Caco-2 (cell line): ENCODE results near the gene GRIN1. TPM values are rescaled to one million over a fixed set of nuclear protein-coding genes. Genes with fewer than 3 reads are reported as not detected.

Source experiments
- BruUV-seq: library from RNA; stranded (reverse); fragments of 400-500 nt; replicated peaks from 2 replicates; lab custom pipeline; 2021; lab: Mats Ljungman, UMichigan
- CTCF ChIA-PET: fragments of 300-600 bp; sonication (Branson Sonifier 250); formaldehyde crosslinking; loops from one replicate; lab custom pipeline; 2022; ENCODE audit warnings: antibody characterized with exemption; lab: Charles Lee
- POLR2A ChIA-PET: fragments of 300-600 bp; sonication (Branson Sonifier 250); formaldehyde crosslinking; loops from one replicate; lab custom pipeline; 2022; ENCODE audit warnings: antibody characterized with exemption; lab: Charles Lee
- DNase-seq, 2 experiments: peaks; one replicate each; pipeline versions ENCODE4 v3.0.0 to v3.0.0-alpha.2; 2020 to 2022
- H3K27me3 ChIP-seq: replicated peaks from 2 replicates; pipeline ENCODE4 v1.6.0; 2011; ENCODE audit warnings: low read length; ENCODE audit not compliant: control insufficient read depth, insufficient read depth
- H3K36me3 ChIP-seq: 2 replicates; pipeline ENCODE4 v1.5.1; 2011; ENCODE audit warnings: low read length; ENCODE audit not compliant: control insufficient read depth, insufficient read depth
- H3K4me1 ChIP-seq: fragments of 250-450 bp; sonication (Bioruptor Pico); 2 replicates; pipeline ENCODE4 v1.5.1; 2020; ENCODE audit warnings: mild to moderate bottlenecking
- H3K4me3 ChIP-seq: 2 replicates; pipeline ENCODE4 v1.5.1; 2011; ENCODE audit warnings: low read depth, mild to moderate bottlenecking, control low read depth, low read length
- H3K9me3 ChIP-seq: fragments of 250-450 bp; sonication (Bioruptor Pico); 2 replicates; pipeline ENCODE4 v1.5.1; 2020; ENCODE audit warnings: mild to moderate bottlenecking, moderate library complexity
- H3K27ac Mint-ChIP-seq: one replicate; pipeline ENCODE4 v1.8.0; 2022; ENCODE audit warnings: mixed read lengths; ENCODE audit not compliant: unreplicated experiment
- H3K27me3 Mint-ChIP-seq: one replicate; pipeline ENCODE4 v1.8.0; 2022; ENCODE audit warnings: mixed read lengths; ENCODE audit not compliant: insufficient read depth, unreplicated experiment
- H3K36me3 Mint-ChIP-seq: one replicate; pipeline ENCODE4 v1.8.0; 2022; ENCODE audit warnings: mild to moderate bottlenecking, mixed read lengths; ENCODE audit not compliant: insufficient read depth, unreplicated experiment
- H3K4me1 Mint-ChIP-seq: one replicate; pipeline ENCODE4 v1.8.0; 2022; ENCODE audit warnings: low read depth, mixed read lengths; ENCODE audit not compliant: unreplicated experiment
- H3K4me3 Mint-ChIP-seq: one replicate; pipeline ENCODE4 v1.8.0; 2022; ENCODE audit warnings: mild to moderate bottlenecking, moderate library complexity, mixed read lengths; ENCODE audit not compliant: unreplicated experiment
- H3K9me3 Mint-ChIP-seq: one replicate; pipeline ENCODE4 v1.8.0; 2022; ENCODE audit warnings: mixed read lengths; ENCODE audit not compliant: unreplicated experiment
- CTCF ChIP-seq, 2 experiments: fragments of 200-600 bp in 1 of 2; IDR thresholded peaks; 1 replicate in 1 of 2; 2 replicates in 1 of 2; pipeline versions ENCODE4 v1.5.1 to v1.8.0; 2011 to 2022; ENCODE audit warnings: antibody characterized with exemption in 1 of 2, control low read depth in 1 of 2, inconsistent platforms in 1 of 2, low read depth in 1 of 2, low read length in 1 of 2, mild to moderate bottlenecking in 1 of 2, moderate library complexity in 1 of 2; ENCODE audit not compliant: insufficient read depth in 1 of 2, severe bottlenecking in 1 of 2, unreplicated experiment in 1 of 2
- intact Hi-C: fragments of 100-400 bp; cut with micrococcal nuclease; formaldehyde crosslinking; loops from one replicate; pipeline ENCODE4 v1.10.0; 2022; ENCODE audit not compliant: unreplicated experiment
- total RNA-seq: library from RNA; stranded (reverse); gene quantifications from 2 replicates; pipeline ENCODE4 v1.2.3, GENCODE V29; 2022

Gene GRIN1
- total RNA-seq, 1 experiment from 2014 or later = 3.7 TPM

GRCh38 chr9:137147793-137148160 is 8.8 kb downstream of the GRIN1 start:
- Mint-ChIP-seq H3K4me3 (no peak overlapping the region), H3K36me3 (peaks cover 13% of the 10 kb centered on the region), H3K27ac (no peak overlapping the region), H3K4me1 (no peaks in the 10 kb centered on the region), H3K9me3 (no peaks in the 10 kb centered on the region), H3K27me3 (peaks cover 8% of the 10 kb centered on the region)
- Histone ChIP-seq H3K4me3 (no peak overlapping the region), H3K4me1 (no peaks in the 10 kb centered on the region), H3K36me3 (no peaks in the 10 kb centered on the region), H3K27me3 (no peaks in the 10 kb centered on the region), H3K9me3 (no peaks in the 10 kb centered on the region)
- CTCF ChIA-PET = no interaction called here
- intact Hi-C loops = no loop called here
- no peak for DNase-seq
- POLR2A ChIA-PET = no interaction called here
- TF ChIP-seq CTCF (IDR thresholded peaks at IDR 0.05; ENCODE audit: insufficient read depth in 1 of 2, low read depth in 1 of 2, low read length in 1 of 2, severe bottlenecking in 1 of 2, unreplicated experiment in 1 of 2) = no peak
- no TSS peak for BruUV-seq

GRCh38 chr9:137148242-137148641 is 9.3 kb downstream of the GRIN1 start:
- H3K9me3 Mint-ChIP-seq = no peaks in the 10 kb centered on the region
- DNase-seq = no peak
- TF ChIP-seq CTCF (IDR thresholded peaks at IDR 0.05; ENCODE audit: insufficient read depth in 1 of 2, low read depth in 1 of 2, low read length in 1 of 2, severe bottlenecking in 1 of 2, unreplicated experiment in 1 of 2) = no peak
- Histone ChIP-seq H3K9me3 (no peaks in the 10 kb centered on the region), H3K4me1 (no peaks in the 10 kb centered on the region), H3K36me3 (no peaks in the 10 kb centered on the region), H3K4me3 (no peak overlapping the region), H3K27me3 (no peaks in the 10 kb centered on the region)
- H3K4me3 Mint-ChIP-seq = no peak overlapping the region
- peaks cover 13% of the 10 kb centered on the region for H3K36me3 Mint-ChIP-seq
- ChIA-PET POLR2A (no interaction called here), CTCF (no interaction called here)
- no TSS peak for BruUV-seq
- intact Hi-C loops = no loop called here
- H3K27me3 Mint-ChIP-seq = peaks cover 8% of the 10 kb centered on the region
- no peaks in the 10 kb centered on the region for H3K4me1 Mint-ChIP-seq
- no peak overlapping the region for H3K27ac Mint-ChIP-seq

GRCh38 chr9:137148661-137149060 is 9.7 kb downstream of the GRIN1 start:
- no peak for TF ChIP-seq CTCF (IDR thresholded peaks at IDR 0.05; ENCODE audit: insufficient read depth in 1 of 2, low read depth in 1 of 2, low read length in 1 of 2, severe bottlenecking in 1 of 2, unreplicated experiment in 1 of 2)
- intact Hi-C loops = no loop called here
- Histone ChIP-seq H3K4me1 (no peaks in the 10 kb centered on the region), H3K36me3 (no peaks in the 10 kb centered on the region), H3K4me3 (no peak overlapping the region), H3K27me3 (no peaks in the 10 kb centered on the region), H3K9me3 (no peaks in the 10 kb centered on the region)
- ChIA-PET POLR2A (no interaction called here), CTCF (no interaction called here)
- BruUV-seq = no TSS peak
- DNase-seq = no peak
- Mint-ChIP-seq H3K27me3 (peaks cover 8% of the 10 kb centered on the region), H3K36me3 (peaks cover 13% of the 10 kb centered on the region), H3K4me1 (no peaks in the 10 kb centered on the region), H3K9me3 (no peaks in the 10 kb centered on the region), H3K27ac (no peak overlapping the region), H3K4me3 (no peak overlapping the region)
